GM21529 (cell line): Measurements from ENCODE around the gene MED8.

Experiments
- ATAC-seq: cut with Tn5 transposase; IDR thresholded peaks from one replicate; pipeline ENCODE4 v1.9.1; 2021; ENCODE audit not compliant: unreplicated experiment

MED8 gene

GRCh38 chr1:43338001-43338400 is 51.6 kb downstream of the MED8 start:
- ATAC-seq = no peak

- no peak for ATAC-seq
Measured at GRCh38 chr1:43337588-43337987, 52.0 kb downstream of the MED8 start, which contains the start of gene MPL. MPL (plus strand) TSS chr1:43337818; CDS start chr1:43337849, 31 bp downstream.

- no peak for ATAC-seq
Measured at GRCh38 chr1:43334453-43335205, 55.0 kb downstream of the MED8 start.
